Measurements from ENCODE around the gene CFAP251.

CFAP251 gene

DNA sequence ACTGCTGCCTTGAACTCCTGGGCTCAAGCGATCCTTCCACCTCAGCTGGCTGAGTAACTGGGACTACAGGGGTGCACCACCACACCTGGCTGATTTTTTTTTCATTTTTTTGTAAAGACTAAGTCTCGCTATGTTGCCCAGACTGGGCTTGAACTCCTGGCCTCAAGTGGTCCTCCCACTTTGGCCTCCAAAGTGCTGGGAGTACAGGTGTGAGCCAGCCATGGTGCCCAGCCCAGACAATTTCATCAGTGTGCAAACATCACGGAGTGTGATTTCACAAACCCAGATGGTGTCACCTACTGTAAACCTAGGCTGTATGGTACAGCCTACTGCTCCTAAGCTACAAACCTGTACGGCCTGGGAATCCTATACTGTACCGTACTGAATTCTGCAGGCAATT lies 96.4 kb downstream of the CFAP251 start:
- TF ChIP-seq, protein P1, sequence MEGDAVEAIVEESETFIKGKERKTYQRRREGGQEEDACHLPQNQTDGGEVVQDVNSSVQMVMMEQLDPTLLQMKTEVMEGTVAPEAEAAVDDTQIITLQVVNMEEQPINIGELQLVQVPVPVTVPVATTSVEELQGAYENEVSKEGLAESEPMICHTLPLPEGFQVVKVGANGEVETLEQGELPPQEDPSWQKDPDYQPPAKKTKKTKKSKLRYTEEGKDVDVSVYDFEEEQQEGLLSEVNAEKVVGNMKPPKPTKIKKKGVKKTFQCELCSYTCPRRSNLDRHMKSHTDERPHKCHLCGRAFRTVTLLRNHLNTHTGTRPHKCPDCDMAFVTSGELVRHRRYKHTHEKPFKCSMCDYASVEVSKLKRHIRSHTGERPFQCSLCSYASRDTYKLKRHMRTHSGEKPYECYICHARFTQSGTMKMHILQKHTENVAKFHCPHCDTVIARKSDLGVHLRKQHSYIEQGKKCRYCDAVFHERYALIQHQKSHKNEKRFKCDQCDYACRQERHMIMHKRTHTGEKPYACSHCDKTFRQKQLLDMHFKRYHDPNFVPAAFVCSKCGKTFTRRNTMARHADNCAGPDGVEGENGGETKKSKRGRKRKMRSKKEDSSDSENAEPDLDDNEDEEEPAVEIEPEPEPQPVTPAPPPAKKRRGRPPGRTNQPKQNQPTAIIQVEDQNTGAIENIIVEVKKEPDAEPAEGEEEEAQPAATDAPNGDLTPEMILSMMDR (IDR thresholded peaks at IDR 0.05; ENCODE audit: control extremely low read depth, extremely low read depth, low read depth, missing control alignments), result no peak
- CTCF ChIA-PET, result no interaction called here
- POLR2A ChIA-PET, result no interaction called here
- DNase-seq (ENCODE audit: extremely low spot score), result no peak

DNA sequence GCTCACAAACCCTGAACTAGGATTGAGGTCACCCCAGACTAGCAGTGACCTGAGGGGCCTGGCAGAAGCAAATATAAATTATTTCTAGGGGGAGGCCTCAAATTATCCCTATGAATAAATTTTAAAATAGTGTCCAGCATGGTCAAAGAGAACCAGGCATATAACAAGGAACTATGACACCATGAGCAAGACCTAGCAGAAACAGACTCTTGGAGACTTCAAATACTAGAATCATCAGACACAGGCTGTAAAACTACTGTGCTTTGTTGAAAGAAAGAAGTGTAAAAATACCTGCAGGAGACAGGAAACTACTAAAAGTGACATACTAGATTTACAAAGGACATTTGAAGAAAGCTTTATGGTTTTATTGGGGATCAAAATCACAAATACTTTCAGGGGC lies 100.1 kb downstream of the CFAP251 start:
- DNase-seq (ENCODE audit: extremely low spot score), result no peak
- POLR2A ChIA-PET, result no interaction called here
- CTCF ChIA-PET, result interaction anchor here (0.6 kb wide), 1 partner anchor 447 kb away, joined by 3 read pairs; no protein-coding TSS in a partner anchor
- TF ChIP-seq, protein P1 (IDR thresholded peaks at IDR 0.05; ENCODE audit: control extremely low read depth, extremely low read depth, low read depth, missing control alignments), result no peak

DNA sequence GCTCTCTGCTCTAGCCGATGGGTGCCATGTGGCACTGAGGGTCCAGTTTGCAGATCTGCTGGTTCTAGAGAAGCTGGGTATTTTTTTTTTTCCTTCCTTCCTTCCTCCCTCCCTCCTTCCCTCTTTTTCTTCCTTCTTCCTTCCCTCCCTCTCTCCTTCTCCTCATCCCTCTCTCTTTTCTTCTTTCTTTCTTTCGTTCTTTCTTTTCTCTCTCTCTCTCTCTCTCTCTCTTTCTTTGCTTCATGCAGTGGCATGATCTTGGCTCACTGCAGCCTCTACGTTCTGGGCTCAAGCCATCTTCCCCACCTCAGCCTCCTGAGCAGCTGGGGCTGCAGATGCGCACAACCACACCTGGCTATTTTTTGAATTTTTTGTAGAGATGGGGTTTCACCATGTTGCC lies 100.5 kb downstream of the CFAP251 start:
- POLR2A ChIA-PET, result no interaction called here
- TF ChIP-seq, protein P1 (IDR thresholded peaks at IDR 0.05; ENCODE audit: control extremely low read depth, extremely low read depth, low read depth, missing control alignments), result no peak
- DNase-seq (ENCODE audit: extremely low spot score), result no peak
- CTCF ChIA-PET, result interaction anchor here (0.6 kb wide), 1 partner anchor 447 kb away, joined by 3 read pairs; no protein-coding TSS in a partner anchor

DNA sequence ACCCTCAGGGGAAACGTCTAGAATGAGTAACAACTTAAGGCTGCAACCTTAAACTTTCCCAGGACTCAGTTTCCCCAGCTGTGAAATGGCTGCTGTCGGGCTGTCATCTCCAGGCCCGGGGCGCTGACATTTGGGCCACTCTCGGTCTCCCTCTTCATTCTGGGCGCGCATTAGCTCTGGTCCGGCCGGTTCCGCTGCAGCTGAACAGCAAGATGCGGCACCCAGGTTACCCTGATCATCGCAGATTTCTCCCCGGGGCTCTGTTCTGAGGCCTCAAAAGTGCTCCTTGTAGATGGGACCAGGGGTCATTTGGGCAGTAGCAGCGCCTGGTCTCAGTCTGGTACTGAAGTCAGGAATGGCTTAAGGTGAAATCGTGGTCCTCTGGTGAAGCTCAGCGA lies 102.4 kb downstream of the CFAP251 start:
- CTCF ChIA-PET, result interaction anchor here (0.9 to 1.7 kb wide), 3 partner anchors 9 to 226 kb away, joined by 3 to 6 read pairs (median 4); no protein-coding TSS in a partner anchor
- no peak for DNase-seq (ENCODE audit: extremely low spot score)
- TF ChIP-seq, protein P1 (IDR thresholded peaks at IDR 0.05; ENCODE audit: control extremely low read depth, extremely low read depth, low read depth, missing control alignments), result no peak
- POLR2A ChIA-PET, result no interaction called here

DNA sequence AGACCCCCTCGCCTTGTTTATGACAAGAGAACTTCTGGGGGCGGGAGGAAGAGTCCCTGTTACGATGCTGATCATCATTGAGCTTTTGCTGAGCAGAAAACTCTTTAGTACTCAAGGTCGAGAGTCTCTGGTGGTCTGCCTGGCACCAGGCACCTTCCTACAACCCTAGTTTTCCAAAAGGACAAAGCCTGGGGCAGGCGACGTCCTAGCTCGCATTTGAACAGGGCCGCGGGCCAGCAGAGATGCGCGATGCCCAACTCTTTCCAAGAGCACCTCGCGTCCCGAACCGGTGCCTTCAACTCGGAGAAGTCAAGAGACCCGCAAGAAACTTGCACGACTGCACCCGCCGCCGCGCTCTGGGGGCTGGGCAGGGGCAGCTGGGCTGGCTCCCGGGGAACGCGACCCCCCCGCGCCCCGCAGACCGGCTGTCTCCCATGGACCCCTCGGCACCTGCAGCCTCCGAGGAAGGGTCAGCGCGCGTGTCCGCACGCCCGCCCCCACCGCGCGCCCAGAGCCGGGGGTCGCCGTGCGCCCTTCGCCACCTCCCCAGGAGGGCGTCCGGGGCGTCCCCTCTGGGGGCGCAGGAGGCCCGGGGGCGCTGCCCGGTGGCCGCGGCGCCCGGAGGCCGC lies 102.9 kb downstream of the CFAP251 start:
- TF ChIP-seq, protein P1 (IDR thresholded peaks at IDR 0.05; ENCODE audit: control extremely low read depth, extremely low read depth, low read depth, missing control alignments), result no peak
- no peak for DNase-seq (ENCODE audit: extremely low spot score)
- ChIA-PET POLR2A (no interaction called here), CTCF (interaction anchor here (0.9 to 1.7 kb wide), 3 partner anchors 9 to 226 kb away, joined by 3 to 6 read pairs (median 4); no protein-coding TSS in a partner anchor)

DNA sequence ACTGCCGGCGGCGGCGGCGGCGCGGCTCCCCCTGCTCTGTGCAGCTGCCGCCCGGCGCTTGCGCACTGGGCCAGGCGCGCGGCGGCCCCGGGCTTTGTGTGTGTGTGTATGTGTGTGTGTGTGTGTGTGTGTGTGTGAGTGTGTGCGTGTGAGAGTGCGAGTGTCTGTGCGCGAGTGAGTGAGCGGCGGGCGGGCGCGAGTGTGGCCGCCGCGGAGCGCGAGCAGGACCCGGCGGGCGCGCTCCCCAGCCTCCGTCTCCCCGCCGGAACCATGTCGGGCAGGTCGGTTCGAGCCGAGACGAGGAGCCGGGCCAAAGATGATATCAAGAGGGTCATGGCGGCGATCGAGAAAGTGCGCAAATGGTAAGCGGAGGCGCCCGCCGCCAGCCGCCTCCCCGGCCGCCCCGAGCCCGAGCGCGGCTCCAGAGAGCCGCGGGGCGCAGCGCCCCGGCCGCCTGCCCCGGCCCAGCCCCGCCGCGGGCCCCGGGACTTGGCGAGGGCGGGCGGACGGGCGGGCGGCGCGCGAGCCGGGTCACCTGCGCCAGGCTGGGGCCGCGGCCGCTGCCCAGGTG lies 103.5 kb downstream of the CFAP251 start, which contains the start of gene BCL7A:
BCL7A (plus strand) TSS at position 63 of the 571 bp plus-strand sequence; CDS start at position 271, 208 bp downstream.
- ChIA-PET POLR2A (no interaction called here), CTCF (interaction anchor here (0.9 to 2.6 kb wide), 2 partner anchors 10 to 29 kb away, joined by 3 to 8 read pairs; no protein-coding TSS in a partner anchor)
- peak; percentile 76 for DNase-seq (ENCODE audit: extremely low spot score)
- TF ChIP-seq, protein P1 (IDR thresholded peaks at IDR 0.05; ENCODE audit: control extremely low read depth, extremely low read depth, low read depth, missing control alignments), result no peak
